GM12801 (cell line): ENCODE measurements around the gene ABCA12.

ENCODE experiments used
- TF ChIP-seq, protein P1 (sequence below): IDR thresholded peaks from one replicate; pipeline ENCODE4 v1.5.1; 2011; ENCODE audit warnings: control low read depth; ENCODE audit not compliant: insufficient read length; ENCODE audit errors: extremely low read depth

Gene ABCA12

GRCh38 chr2:215119847-215120246 lies 18.6 kb downstream of the ABCA12 start:
- TF ChIP-seq, protein P1, sequence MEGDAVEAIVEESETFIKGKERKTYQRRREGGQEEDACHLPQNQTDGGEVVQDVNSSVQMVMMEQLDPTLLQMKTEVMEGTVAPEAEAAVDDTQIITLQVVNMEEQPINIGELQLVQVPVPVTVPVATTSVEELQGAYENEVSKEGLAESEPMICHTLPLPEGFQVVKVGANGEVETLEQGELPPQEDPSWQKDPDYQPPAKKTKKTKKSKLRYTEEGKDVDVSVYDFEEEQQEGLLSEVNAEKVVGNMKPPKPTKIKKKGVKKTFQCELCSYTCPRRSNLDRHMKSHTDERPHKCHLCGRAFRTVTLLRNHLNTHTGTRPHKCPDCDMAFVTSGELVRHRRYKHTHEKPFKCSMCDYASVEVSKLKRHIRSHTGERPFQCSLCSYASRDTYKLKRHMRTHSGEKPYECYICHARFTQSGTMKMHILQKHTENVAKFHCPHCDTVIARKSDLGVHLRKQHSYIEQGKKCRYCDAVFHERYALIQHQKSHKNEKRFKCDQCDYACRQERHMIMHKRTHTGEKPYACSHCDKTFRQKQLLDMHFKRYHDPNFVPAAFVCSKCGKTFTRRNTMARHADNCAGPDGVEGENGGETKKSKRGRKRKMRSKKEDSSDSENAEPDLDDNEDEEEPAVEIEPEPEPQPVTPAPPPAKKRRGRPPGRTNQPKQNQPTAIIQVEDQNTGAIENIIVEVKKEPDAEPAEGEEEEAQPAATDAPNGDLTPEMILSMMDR = no peak

- TF ChIP-seq, protein P1 = no peak
Measured at GRCh38 chr2:215110918-215111317, 27.5 kb downstream of the ABCA12 start.

DNA sequence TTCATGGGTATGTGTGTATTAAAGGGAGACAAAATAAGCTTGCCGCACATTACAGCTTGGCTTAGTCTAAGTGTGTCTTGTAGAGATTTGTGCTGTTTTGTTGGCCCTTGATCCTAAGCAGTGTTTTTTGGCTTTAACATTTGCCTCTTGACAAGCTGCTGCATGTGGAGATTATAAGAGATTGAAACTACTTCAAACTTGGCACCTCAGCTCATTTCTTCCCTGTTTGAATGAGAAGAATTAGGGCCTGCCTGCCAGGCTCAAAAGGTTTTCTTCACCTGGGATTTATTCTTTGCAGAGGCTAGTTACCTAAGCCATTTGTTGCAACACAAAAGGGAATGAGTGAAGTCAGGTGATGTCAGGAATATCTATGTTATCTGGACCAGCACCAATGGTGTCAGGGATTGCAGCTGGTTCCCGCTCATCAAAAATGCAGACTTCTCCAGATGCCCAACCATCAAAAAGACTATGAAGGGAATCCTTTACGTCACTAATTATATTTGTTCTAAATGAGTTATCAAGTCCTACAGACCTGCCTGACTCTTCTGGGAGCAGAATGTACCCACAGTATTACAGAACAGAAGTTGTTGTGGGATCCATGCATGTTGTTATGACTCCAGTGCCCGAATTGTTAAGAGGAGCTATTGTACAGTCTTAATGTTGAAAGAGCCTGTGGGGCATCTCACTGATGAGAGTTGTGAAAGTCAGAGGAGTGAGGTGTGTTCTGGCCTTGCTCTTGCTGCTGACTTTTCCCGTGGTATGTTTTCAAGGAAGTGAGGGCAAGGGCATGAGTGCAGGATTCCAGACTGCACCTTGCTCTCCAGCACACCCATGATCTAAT lies 31.0 kb downstream of the ABCA12 start:
- TF ChIP-seq, protein P1 = no peak

DNA sequence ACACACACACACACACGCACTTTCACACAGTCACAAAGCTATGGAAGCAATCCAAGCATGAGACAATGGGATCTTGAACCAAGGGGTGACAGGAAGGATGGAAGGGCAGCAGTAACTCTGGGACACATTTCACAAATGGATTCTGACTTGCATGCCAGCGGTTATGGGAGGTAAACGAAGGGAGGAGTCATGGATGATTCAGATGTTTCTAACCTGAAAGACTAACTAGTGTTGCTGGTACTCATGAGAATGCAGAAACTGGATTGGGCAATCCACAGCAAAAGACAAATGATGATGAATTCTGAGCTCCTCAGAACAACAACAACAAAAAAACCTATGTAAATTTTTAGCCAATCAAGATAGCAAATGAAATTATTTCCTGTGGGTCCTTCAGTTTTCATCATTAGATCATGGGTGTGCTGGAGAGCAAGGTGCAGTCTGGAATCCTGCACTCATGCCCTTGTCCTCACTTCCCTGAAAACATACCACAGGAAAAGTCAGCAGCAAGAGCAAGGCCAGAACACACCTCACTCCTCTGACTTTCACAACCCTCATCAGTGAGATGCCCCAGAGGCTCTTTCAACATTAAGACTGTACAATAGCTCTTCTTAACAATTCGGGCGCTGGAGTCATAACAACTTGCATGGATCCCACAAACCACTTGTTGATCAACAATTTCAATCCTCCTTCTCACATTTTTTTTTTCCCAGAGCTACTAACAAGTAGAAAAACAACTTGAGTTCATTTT lies 32.6 kb downstream of the ABCA12 start:
- TF ChIP-seq, protein P1 = no peak

GRCh38 chr2:215104226-215104625 lies 34.2 kb downstream of the ABCA12 start:
- TF ChIP-seq, protein P1 = no peak

GRCh38 chr2:215098875-215099274 lies 39.6 kb downstream of the ABCA12 start:
- TF ChIP-seq, protein P1 = no peak

DNA sequence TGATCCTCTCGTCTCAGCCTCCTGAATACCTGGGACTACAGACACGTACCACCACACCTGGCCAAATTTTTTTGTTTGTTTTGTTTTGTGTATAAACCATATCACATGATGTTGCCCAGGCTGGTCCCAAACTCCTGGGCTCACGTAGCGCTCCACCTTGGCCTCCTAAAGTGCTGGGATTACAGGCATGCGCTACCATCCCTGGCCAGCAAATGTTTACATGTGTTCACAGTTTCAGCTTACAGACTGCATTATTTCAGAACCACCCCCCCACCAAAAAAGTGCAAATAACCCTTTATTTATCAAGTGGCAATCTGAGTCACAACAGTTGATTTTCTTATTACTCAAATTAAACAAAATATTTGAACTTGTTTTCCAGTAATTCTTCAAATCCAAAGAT lies 54.3 kb downstream of the ABCA12 start:
- TF ChIP-seq, protein P1 = no peak
